ENCODE measurements around the gene HPSE2. TPM values are rescaled to one million over a fixed set of nuclear protein-coding genes. Genes with fewer than 3 reads are reported as not detected.

The HPSE2 gene
- total and polyA plus RNA-seq, 2 of the 13 experiments (the other 11 are each of a cell fraction or from before 2014, with no cell fraction given), result 0.01 TPM; not detected in 1

DNA sequence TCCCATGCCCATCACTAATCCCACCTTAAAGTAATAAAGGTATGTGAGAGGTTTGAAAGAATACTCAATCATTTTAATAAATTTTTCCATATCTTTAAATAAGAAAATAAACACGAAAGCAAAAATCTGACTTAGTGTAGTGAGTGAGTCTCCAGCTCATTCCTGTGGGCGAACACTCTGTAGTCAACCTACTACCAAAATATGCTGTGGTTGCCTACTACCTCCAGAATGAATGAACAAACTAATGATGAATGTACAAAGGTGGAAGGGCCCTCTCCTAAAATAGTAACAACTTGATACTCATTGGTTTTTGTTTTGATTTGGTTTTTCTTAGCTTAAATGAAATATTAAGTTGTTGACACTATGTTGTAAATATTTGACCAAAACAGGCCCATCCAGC, 593.4 kb downstream of the HPSE2 start (continued):
- TF ChIP-seq, protein P1, sequence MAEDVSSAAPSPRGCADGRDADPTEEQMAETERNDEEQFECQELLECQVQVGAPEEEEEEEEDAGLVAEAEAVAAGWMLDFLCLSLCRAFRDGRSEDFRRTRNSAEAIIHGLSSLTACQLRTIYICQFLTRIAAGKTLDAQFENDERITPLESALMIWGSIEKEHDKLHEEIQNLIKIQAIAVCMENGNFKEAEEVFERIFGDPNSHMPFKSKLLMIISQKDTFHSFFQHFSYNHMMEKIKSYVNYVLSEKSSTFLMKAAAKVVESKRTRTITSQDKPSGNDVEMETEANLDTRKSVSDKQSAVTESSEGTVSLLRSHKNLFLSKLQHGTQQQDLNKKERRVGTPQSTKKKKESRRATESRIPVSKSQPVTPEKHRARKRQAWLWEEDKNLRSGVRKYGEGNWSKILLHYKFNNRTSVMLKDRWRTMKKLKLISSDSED (CRISPR knock-in tag; IDR thresholded peaks at IDR 0.05), result no peak
- no peak for TF ChIP-seq SAFB2 (CRISPR knock-in tag; IDR thresholded peaks at IDR 0.05; ENCODE audit: borderline replicate concordance, low read depth)
- no peak for TF ChIP-seq ZNF589 (CRISPR knock-in tag; conservative IDR thresholded peaks at IDR 0.05)
- TF ChIP-seq TFDP1 (CRISPR knock-in tag; IDR thresholded peaks at IDR 0.05; ENCODE audit: borderline replicate concordance), result no peak
- no peak for TF ChIP-seq KAT8 (CRISPR knock-in tag; IDR thresholded peaks at IDR 0.05)
- no peak for TF ChIP-seq ZNF101 (CRISPR knock-in tag; IDR thresholded peaks at IDR 0.05; ENCODE audit: borderline replicate concordance, low read depth)
- TF ChIP-seq ZNF496 (CRISPR knock-in tag; IDR thresholded peaks at IDR 0.05; ENCODE audit: insufficient replicate concordance), result no peak
- TF ChIP-seq, protein P2, sequence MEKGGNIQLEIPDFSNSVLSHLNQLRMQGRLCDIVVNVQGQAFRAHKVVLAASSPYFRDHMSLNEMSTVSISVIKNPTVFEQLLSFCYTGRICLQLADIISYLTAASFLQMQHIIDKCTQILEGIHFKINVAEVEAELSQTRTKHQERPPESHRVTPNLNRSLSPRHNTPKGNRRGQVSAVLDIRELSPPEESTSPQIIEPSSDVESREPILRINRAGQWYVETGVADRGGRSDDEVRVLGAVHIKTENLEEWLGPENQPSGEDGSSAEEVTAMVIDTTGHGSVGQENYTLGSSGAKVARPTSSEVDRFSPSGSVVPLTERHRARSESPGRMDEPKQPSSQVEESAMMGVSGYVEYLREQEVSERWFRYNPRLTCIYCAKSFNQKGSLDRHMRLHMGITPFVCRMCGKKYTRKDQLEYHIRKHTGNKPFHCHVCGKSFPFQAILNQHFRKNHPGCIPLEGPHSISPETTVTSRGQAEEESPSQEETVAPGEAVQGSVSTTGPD (CRISPR knock-in tag; IDR thresholded peaks at IDR 0.05), result no peak
- no peak for TF ChIP-seq ZSCAN12 (CRISPR knock-in tag; IDR thresholded peaks at IDR 0.05)
- no peak for TF ChIP-seq KAT7 (CRISPR knock-in tag; IDR thresholded peaks at IDR 0.05; ENCODE audit: borderline replicate concordance)
- TF ChIP-seq ZBTB7B (CRISPR knock-in tag; IDR thresholded peaks at IDR 0.05), result no peak
- TF ChIP-seq RBFOX2 (IDR thresholded peaks at IDR 0.05; ENCODE audit: low read depth, low read length), result no peak
- no peak for TF ChIP-seq PPARG (CRISPR knock-in tag; conservative IDR thresholded peaks at IDR 0.05)
